ENCODE data around the gene GAB1. TPM values are rescaled to one million over a fixed set of nuclear protein-coding genes. Genes with fewer than 3 reads are reported as not detected.

Gene GAB1
- total RNA-seq, 1 experiment from 2014 or later = 15.3 TPM

DNA sequence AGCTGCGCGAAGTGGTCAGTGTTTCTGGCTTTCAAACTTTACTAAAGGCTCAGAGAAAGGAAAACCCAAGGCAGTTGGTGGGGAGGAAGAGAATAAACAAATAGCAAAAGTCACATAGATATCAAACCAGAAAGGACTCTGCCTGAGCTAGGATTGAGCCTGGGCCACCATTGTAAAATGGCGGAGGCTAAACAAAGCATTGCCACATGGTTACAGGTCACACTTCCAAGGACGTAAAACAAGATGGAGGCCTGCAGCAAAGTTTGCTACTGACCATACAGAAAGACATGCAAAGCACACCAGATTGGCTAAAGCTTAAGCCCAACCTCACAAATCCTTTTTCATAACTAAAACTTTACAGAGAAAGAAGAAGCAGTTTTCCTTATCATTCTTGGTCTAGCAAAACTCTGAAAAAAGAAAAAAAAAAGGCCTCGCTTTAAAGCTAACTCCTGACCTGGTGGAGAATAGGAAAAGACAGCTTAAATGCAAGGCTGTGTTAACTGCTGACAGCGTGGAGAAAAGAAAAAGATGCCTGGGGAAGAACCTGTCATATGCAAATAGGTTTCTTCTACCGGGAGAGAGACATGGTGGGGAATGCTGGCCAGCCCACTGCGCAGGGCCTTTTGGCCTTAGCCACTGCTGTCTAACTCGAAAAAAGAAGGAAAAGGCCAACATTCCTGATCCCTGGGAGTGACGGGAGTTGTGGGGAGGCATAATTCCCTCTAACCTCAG, 95.0 kb downstream of the GAB1 start:
- Mint-ChIP-seq H3K27ac (peak overlapping the region; percentile 95 to 99 (median 97)), H3K4me3 (no peak overlapping the region), H3K27me3 (ENCODE audit: low read depth) (no peaks in the 10 kb centered on the region), H3K9me3 (peaks cover 0 to 4% of the 10 kb centered on the region in 2 experiments; a peak in 3 of 5 replicates), H3K4me1 (peaks cover 45 to 46% of the 10 kb centered on the region in 2 experiments), H3K36me3 (ENCODE audit: insufficient read depth in 1 of 3, low read depth in 3 of 3) (peaks cover 3 to 22% (median 15%) of the 10 kb centered on the region in 3 experiments; a peak in 5 of 7 replicates)
- Histone ChIP-seq H3K18ac (ENCODE audit: insufficient read length, low read depth, low read length) (peak overlapping the region; percentile 8), H2BK15ac (ENCODE audit: low read depth, low read length) (no peak overlapping the region), H2BK20ac (ENCODE audit: low read depth, low read length, poor library complexity, severe bottlenecking) (no peak overlapping the region), H4K20me1 (ENCODE audit: control insufficient read depth, insufficient read depth, insufficient read length) (no peaks in the 10 kb centered on the region), H3K23ac (ENCODE audit: insufficient read length, low read depth, low read length) (no peak overlapping the region), H3K79me2 (ENCODE audit: insufficient read depth, low read length) (no peaks in the 10 kb centered on the region), H2BK5ac (ENCODE audit: insufficient read length, low read length) (no peak overlapping the region), H4K5ac (ENCODE audit: insufficient read length, low read depth, low read length) (no peak overlapping the region), H3K56ac (ENCODE audit: insufficient read length, low read depth, low read length) (no peak overlapping the region), H3K9ac (ENCODE audit: extremely low read depth, insufficient read length, low read length) (no peak overlapping the region), H3T11ph (ENCODE audit: low read length) (no peak overlapping the region), H4K91ac (ENCODE audit: insufficient read length, low read depth, low read length) (no peak overlapping the region), H2BK12ac (ENCODE audit: insufficient read length, low read depth, low read length) (no peak overlapping the region), H2BK120ac (ENCODE audit: low read depth, low read length, poor library complexity, severe bottlenecking) (no peak overlapping the region), H3K4me1 (ENCODE audit: insufficient read depth, low read length) (no peaks in the 10 kb centered on the region; the same call in 1 of the 2 replicates), H3K27ac (ENCODE audit: insufficient read length, low read depth, low read length) (peak overlapping the region; percentile 7), H3K14ac (ENCODE audit: insufficient read depth, low read length) (no peak overlapping the region), H3K27me3 (ENCODE audit: insufficient read depth, low read length) (no peaks in the 10 kb centered on the region), H3K4ac (ENCODE audit: low read depth, low read length) (no peak overlapping the region), H3K9me3 (ENCODE audit: control insufficient read depth, low read depth, low read length) (no peaks in the 10 kb centered on the region), H2AFZ (ENCODE audit: low read length) (no peak overlapping the region), H3K4me2 (ENCODE audit: insufficient read depth, insufficient read length, low read length) (no peak overlapping the region), H3K23me2 (ENCODE audit: insufficient read length, low read depth, low read length, poor library complexity, severe bottlenecking) (no peaks in the 10 kb centered on the region), H4K8ac (replicated peaks; ENCODE audit: insufficient read length, low read depth, low read length) (no peak overlapping the region), H3K79me1 (ENCODE audit: insufficient read depth, low read depth, low read length, poor library complexity, severe bottlenecking) (no peaks in the 10 kb centered on the region), H2AK5ac (ENCODE audit: insufficient read length, low read length) (no peak overlapping the region)
- no CpG with 5 or more reads among the region's 10 CpGs for WGBS (ENCODE audit: extremely low coverage, insufficient read length, low lambda C conversion rate)
- TF ChIP-seq, protein P1, sequence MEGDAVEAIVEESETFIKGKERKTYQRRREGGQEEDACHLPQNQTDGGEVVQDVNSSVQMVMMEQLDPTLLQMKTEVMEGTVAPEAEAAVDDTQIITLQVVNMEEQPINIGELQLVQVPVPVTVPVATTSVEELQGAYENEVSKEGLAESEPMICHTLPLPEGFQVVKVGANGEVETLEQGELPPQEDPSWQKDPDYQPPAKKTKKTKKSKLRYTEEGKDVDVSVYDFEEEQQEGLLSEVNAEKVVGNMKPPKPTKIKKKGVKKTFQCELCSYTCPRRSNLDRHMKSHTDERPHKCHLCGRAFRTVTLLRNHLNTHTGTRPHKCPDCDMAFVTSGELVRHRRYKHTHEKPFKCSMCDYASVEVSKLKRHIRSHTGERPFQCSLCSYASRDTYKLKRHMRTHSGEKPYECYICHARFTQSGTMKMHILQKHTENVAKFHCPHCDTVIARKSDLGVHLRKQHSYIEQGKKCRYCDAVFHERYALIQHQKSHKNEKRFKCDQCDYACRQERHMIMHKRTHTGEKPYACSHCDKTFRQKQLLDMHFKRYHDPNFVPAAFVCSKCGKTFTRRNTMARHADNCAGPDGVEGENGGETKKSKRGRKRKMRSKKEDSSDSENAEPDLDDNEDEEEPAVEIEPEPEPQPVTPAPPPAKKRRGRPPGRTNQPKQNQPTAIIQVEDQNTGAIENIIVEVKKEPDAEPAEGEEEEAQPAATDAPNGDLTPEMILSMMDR (conservative IDR thresholded peaks at IDR 0.05) = no peak
- peak; percentile 34 for DNase-seq
